WERI-Rb-1 (cell line): ENCODE data around the gene USH1C.

Experiments
- DNase-seq: peaks from one replicate; pipeline ENCODE4 v3.0.0-alpha.2; 2020
- H3K27ac ChIP-seq: fragments of 250-450 bp; sonication (Bioruptor Pico); 2 replicates; pipeline ENCODE4 v1.5.1; 2020; ENCODE audit warnings: mild to moderate bottlenecking, moderate library complexity
- H3K27me3 ChIP-seq: fragments of 250-450 bp; sonication (Bioruptor Pico); 2 replicates; pipeline ENCODE4 v1.5.1; 2021; ENCODE audit warnings: mild to moderate bottlenecking, low read depth, moderate library complexity; ENCODE audit not compliant: insufficient read depth, severe bottlenecking
- H3K36me3 ChIP-seq: fragments of 250-450 bp; sonication (Bioruptor Pico); 2 replicates; pipeline ENCODE4 v1.5.1; 2020; ENCODE audit warnings: mild to moderate bottlenecking, moderate library complexity
- H3K4me3 ChIP-seq: 2 replicates; pipeline ENCODE4 v1.5.1; 2011; ENCODE audit warnings: low read depth, mild to moderate bottlenecking, control low read depth, low read length
- H3K9me3 ChIP-seq: fragments of 250-450 bp; sonication (Bioruptor Pico); 2 replicates; pipeline ENCODE4 v1.5.1; 2021; ENCODE audit warnings: mild to moderate bottlenecking, moderate library complexity; ENCODE audit not compliant: severe bottlenecking
- TF ChIP-seq, protein P1 (sequence below): IDR thresholded peaks from 2 replicates; pipeline ENCODE4 v1.5.1; 2011; ENCODE audit warnings: low read depth, mild to moderate bottlenecking, control low read depth, inconsistent platforms, low read length

The USH1C gene

DNA sequence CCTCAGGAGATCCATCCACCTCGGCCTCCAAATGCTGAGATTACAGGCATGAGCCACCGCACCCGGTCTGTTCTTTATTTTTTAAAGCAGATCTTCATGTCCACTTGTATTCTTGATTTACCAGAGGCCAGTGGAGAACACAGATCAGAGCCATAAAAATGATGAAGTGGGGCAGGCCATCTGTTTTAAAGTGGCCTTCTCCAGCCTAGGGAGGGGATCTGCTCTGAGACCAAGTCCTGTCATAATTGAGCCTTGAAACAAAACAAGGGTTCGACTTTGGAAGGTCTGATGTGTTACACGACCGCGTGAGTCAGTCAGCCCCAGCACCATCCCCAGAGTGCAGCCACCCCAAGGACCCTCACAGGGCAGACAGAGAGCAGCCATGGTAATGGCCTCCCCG, 95.1 kb downstream of the USH1C start:
- TF ChIP-seq, protein P1, sequence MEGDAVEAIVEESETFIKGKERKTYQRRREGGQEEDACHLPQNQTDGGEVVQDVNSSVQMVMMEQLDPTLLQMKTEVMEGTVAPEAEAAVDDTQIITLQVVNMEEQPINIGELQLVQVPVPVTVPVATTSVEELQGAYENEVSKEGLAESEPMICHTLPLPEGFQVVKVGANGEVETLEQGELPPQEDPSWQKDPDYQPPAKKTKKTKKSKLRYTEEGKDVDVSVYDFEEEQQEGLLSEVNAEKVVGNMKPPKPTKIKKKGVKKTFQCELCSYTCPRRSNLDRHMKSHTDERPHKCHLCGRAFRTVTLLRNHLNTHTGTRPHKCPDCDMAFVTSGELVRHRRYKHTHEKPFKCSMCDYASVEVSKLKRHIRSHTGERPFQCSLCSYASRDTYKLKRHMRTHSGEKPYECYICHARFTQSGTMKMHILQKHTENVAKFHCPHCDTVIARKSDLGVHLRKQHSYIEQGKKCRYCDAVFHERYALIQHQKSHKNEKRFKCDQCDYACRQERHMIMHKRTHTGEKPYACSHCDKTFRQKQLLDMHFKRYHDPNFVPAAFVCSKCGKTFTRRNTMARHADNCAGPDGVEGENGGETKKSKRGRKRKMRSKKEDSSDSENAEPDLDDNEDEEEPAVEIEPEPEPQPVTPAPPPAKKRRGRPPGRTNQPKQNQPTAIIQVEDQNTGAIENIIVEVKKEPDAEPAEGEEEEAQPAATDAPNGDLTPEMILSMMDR: no peak
- no peak for DNase-seq

DNA sequence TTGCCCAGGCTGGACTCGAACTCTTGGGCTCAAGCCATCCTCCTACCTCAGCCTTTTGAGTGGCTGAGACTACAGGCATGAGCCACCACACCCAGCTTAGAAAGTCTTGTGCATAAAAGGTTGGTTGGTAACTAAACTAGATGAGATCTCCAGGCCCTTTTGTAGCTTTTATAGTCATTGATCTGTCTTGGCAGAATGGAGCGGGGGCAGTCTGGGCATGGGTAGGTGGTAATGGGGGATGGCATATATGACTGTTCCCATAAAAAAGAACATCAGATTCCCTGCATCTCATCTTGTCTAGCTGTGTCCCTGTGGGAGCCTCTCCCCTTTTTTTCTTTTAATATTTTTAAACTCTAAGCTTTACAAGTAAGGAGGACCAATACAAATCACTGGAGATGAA, 97.7 kb downstream of the USH1C start:
- Histone ChIP-seq H3K27me3 (no peaks in the 10 kb centered on the region), H3K4me3 (no peak overlapping the region), H3K27ac (no peak overlapping the region), H3K9me3 (peaks cover under 1% of the 10 kb centered on the region), H3K36me3 (peaks cover 39% of the 10 kb centered on the region)
- DNase-seq: no peak
- TF ChIP-seq, protein P1: no peak

More for the DNA sequence above, 95.1 kb downstream of the USH1C start:
- no peak overlapping the region for H3K4me3 ChIP-seq
- H3K9me3 ChIP-seq: no peaks in the 10 kb centered on the region
- H3K27me3 ChIP-seq: no peaks in the 10 kb centered on the region
- peak overlapping the region; percentile 62 for H3K27ac ChIP-seq
- peaks cover 42% of the 10 kb centered on the region for H3K36me3 ChIP-seq

DNA sequence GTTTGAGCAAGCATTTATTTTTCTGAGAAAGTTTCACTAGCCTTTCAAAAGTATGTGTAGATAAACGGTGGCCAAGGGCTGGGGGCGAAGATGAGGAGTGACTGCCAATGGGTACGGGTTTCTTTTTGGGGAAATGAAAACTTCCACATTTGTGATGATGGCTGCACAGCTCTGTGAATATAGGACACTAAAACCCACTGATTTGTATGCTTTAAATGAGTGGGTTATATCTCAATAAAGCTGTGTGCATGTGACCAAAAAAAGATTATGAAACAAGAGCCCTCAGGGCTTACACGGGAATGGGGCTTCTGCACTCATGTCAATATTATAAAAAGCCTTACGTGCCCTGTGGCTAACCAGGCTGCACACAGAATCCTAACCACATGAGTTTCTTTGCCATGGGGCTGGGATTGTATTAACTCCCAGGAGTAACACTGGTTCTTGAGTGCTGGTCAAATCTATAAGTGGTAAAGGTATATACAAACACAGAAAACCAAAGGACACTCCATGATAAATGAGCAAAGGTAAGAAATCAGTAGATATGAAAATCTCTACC, 98.9 kb downstream of the USH1C start:
- Histone ChIP-seq H3K4me3 (no peak overlapping the region), H3K36me3 (peaks cover 41% of the 10 kb centered on the region), H3K27ac (no peak overlapping the region; the same call in 1 of the 2 replicates), H3K9me3 (peaks cover 7% of the 10 kb centered on the region), H3K27me3 (no peaks in the 10 kb centered on the region)
- DNase-seq: no peak
- TF ChIP-seq, protein P1: no peak

DNA sequence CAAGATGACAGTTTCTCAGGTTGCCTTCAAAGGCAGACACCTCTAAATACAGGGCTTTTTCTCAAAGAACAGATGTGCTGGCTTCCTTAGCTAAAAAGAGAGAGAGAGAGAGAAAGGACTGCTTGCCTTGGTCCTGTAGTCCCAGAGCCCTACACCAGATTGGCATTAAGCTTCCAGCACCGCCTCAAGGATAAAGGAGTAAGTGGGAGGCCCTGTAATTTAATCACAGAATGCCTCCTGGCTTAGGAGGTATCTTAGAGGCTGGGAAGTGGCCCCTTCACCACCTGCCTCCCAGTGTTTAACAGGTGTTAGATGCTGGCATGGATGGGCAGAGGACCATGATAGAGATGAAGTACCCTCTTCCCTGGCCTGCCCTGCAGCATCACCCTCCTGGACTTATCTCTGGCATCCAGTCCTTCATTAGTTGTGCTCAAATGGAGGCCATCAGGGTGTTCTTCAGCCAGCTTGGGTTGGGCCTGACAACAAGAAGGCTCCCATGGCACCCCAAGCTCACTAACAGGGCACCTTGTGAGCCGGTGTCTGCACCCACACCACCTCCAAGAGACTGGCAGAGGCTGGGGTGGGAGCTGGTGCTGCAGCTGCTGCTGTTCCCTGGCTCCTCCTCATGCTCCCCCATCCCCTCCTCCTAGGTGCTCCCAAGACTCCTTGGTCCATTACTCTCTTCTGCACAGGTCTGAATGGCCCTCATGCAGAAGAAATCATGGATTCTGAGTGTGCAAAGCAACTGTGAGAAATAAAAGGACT, 100.1 kb downstream of the USH1C start:
- DNase-seq: peak; percentile 73
- Histone ChIP-seq H3K9me3 (peaks cover 7% of the 10 kb centered on the region), H3K27me3 (no peaks in the 10 kb centered on the region), H3K36me3 (peaks cover 41% of the 10 kb centered on the region), H3K27ac (peak overlapping the region; percentile 73), H3K4me3 (no peak overlapping the region)
- TF ChIP-seq, protein P1: no peak
